NCI-H226 (cell line): Measurements from ENCODE around the gene COL16A1.
"Not testable (repeated sequence)": the region's sequence is repeated elsewhere in the genome, so short reads cannot be mapped to it uniquely, and the experiment has no call there.

Source experiments
- DNase-seq: peaks from one replicate; pipeline ENCODE4 v3.0.0-alpha.2; 2015

COL16A1 gene

DNA sequence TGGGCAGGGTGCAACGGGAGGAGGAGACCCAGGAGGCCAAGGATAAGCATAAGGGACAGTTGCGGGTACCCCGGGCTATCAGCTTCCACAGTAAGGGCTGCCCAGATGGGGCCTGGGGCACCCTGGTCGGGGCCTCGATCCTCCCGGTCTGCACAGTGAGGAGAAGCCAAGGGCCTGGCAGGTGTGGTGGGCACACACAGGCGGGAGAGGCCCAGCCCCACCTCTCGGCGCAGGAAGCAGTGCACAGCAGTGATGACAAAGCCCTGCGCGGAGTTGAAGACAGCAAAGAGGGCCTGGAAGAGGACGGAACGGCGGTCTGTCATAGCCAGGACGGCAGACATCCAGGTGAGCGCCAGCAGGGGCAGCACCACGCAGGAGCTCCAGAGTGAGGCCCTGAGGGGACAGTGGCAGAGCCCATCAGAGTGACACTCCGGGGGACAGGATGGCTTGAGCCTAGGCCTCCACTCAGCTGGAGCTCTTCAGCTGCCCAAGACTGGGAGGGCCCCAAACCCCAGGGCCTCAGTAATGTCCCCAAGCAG lies 29.0 kb upstream of the COL16A1 start:
- no peak for DNase-seq

DNA sequence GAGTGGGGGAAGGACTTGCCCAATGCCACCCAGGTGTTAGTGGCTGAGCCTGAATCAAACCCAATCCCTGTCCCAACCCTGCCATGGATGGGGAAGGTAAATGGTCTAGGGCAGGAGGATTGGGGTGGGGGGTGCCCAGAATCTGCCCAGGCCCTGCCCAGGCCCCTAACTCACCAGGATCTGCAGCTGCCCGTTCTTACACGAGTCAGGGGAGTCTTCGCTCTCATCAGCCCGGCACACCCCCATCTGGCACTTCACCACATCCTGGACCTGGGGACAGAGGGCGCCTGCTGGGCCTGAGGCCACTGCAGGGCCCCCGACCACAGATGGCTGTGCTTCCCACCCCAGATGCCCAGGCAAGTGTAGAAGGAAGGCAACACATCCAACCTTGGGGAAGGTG lies 28.5 kb upstream of the COL16A1 start:
- DNase-seq: no peak

DNA sequence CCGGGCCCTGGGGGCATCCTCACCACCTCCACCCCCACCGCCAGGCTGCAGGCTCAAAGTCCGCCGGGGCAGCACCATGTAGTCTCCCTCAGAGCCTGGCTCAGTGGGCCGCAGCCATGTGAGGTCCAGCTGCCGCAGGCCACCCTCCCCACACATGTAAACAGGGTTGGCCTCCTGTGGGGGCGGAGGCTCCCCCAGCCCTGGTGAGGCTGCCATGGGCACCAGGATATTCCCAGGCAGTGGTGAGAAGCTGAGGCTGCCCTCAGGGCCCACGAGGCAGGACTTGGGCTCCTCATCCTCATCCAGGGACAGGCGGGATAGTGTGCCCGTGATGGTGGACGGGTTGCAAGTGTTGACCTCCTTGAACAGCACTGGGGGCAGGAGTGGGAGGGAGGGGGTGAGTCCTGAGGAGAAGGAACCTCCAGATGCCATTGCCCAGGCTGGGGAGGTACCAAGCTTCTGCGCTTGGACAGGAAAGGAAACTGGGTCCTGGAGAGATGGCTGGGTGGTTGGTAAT lies 27.3 kb upstream of the COL16A1 start:
- DNase-seq: no peak

DNA sequence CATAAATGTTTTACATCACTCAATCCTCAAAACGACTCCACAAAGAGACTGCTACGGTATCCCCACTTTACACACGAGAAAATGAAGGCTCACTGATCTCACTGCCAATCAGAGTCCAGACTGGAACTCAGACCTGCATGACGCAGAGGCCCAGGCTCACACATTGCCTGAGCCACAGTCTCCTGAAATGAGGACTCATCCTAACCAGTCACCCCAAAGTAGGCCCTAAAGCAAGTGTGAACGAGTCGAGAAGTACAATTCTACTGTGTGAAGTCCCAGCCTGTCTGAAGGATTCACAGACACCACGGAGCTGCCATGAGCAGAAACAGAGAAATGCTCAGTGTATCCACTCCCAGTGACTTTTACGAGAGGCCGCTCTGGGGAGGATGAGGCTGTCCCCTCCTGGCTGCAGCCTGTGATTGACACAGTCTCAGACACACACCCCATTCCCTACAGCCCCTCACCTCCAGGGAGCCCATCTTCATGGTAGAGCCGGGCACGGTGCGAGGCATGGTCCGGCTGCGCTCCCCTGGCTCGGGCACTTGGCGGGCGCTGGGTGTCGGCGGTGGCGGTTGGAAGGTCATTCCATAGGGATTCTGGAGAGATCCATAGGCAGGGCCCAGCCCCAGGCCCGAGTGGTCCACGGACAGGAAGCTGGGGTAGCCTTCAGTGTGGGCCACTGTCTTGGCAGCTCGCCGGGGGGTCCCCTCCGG lies 26.7 kb upstream of the COL16A1 start:
- DNase-seq: no peak

DNA sequence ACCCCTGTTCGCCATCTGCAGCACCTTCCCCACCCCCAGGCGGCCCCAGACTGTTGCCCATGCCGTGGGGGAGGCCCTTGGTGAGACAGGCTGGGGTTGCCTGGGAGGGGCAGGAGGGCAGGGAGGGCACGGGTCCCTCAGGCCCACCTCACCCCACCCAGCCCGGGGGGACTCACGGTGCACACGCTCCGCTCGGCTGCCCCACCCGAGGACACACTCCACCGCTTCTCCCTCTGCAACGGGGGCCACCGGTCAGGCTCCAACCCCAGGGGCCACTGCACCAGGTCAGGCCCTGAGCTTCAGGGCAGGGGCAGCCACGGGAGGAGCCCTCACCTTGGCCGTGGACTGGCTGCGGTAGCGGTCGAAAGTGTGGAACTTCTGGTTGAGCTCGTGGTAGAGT lies 24.0 kb upstream of the COL16A1 start:
- DNase-seq: no peak

DNA sequence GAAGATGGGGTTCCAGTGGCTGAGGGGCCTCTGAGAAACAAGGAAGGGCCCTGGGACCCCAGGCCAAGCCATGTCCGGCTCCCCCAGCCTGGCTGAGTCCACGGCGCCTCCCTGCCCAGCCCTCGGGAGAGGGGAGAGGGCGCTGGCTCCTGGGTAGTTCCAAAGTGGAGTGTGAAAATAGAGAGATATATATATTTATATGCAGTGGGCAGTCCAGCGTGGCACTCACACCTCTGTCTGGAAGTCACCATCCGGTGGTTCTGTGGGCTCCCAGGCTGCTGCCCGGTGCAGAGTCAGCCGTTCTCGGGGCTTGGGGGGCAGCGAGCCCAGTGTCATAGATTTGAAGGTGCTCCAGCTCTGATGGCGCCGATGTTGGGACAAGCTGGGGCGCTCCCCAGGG lies 23.4 kb upstream of the COL16A1 start:
- no peak for DNase-seq

DNA sequence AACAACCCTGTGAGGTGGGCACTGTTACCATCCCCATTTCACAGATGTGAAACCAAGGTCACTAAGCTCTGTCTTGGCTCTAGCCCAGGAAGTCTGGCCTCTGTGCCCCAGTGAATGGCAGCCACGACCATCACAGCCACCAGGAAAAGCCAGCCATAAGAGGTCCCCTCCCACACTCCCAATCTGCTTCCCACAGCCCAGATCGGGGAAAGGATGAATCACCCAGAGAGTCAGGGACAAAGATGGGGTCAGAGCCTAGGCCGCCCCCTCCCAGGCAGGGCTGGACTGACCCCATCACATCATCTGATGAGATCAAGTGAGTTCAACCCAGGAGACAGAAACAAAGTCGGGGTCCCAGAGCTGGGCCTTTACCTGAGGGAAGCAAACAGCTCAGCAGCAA lies 22.9 kb upstream of the COL16A1 start:
- no peak for DNase-seq

DNA sequence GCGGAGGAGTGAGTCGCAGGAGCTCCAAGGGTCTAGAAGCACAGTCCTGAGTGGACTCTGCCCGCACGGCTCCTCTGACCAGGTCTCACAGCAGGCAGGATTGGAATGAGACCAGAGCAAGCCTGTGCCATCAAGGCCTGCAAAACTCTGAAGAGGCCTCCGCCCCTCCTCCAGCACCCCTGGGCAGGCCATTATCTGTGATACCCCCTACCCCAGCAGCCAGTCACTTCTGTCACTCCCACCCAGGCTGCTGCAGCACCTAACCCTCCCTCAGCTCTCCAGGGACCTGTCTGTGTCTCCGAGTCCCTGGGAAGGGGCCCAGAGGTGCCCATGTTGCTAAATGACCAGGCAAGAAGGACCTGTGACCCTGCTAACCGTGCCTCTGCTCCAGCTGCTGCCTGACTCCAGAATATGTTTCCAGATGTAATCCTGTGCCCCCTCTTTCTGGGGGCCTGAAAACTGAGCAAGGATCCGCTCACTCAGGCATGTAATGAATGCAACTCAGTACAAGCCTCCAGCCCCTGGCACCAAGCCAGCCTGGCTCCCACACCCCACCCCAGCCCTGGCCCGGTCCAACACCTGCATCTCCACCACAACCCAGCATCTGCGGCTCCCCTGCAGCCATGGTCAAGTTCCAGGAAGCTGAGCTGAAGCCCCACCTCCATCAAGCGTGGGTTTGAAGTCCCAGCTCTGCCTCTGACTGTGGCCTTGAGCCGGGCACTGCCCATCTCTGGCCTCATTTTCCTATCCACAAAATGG lies 22.1 kb upstream of the COL16A1 start:
- peak; percentile 50 for DNase-seq

DNA sequence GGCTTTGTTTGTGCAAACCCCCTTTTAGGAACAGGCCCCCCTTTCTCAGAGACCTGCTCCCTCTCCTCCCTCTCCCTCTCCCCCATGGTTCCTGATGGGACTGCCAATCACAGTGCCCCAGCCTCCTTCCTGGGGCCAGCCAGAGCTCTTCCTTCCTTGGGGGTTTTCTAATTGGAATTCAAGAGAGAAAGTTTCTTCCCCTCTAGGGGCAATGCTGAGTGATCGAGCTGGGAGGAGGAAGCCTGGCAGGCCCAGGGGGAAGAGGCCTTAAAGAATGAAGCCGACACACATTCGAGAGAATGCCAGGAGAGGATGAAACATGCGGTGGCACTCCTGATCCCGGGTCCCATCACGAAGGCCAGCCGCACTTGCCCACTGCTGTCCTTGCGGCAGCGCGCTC lies 21.3 kb upstream of the COL16A1 start:
- no peak for DNase-seq

DNA sequence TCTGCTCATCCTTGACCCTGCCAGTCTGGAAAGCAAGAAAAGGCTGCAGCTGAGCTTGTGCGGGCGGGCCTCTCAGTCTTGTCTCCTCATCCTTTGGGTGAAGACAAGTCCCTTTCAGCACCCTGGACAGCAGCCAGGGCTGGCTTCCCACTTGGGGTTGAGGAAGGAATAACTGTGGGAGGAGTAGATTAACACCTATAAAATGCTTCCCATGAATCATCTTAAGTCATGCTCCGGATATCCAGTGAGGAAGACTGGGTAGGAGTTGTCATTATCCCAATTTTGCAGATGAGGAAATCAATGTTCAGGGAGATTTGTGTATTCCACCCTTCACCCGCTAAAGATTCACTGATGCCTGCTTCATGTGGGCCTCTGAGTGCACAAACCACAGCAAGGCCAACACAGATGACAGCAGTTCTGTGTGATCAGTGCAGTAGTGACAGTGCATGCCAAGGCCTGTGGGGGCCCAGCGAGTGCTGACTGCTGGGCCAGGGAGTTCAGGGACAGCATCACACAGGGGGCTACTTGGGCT lies 20.1 kb upstream of the COL16A1 start:
- DNase-seq: peak; percentile 80

DNA sequence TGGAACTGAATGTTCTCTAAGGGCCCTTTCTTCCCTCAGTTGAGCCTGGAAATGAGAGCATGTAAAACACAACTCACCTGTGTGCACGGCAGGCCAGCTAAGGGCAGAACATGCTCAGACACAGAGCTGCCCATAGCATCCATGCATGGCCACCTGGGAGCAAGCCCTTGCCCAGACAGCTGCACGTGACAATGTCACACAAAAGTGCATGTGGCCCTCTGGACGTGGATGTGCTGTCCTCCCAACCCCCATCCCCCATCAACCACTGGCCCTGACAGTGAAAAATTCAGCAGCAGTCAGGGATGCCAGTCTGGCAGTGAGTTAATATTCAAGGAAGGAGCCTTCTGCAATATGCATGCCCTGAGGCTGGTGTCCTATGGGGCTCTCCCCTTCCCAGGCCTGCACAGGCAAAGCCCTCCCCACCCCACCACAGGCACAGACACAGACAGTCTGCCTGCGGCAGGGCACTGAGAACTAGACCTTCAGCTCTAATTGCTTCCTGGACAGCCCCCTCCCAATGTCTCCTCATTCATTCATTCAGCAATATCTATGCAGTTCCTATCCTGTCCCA lies 14.6 kb upstream of the COL16A1 start:
- DNase-seq: no peak

DNA sequence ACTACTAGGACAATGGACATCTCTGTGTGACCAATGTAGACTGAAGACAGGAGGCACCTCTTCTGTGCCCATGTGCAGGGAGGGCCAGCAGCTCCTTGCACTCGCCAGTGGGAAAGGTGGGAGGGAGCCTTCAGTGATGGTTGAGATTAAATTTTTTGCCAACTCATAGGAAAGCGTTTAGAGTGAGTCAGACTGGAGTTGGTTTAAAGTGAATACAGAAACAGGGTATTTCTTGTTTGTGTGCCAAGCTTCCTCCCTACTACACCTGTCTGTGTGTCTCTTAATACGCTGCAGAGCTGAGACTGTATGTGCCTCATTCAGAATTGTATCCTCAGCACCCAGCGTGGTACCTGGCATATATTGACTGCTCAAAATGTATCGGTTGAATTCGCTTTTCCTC lies 13.5 kb upstream of the COL16A1 start:
- DNase-seq: peak; percentile 86

DNA sequence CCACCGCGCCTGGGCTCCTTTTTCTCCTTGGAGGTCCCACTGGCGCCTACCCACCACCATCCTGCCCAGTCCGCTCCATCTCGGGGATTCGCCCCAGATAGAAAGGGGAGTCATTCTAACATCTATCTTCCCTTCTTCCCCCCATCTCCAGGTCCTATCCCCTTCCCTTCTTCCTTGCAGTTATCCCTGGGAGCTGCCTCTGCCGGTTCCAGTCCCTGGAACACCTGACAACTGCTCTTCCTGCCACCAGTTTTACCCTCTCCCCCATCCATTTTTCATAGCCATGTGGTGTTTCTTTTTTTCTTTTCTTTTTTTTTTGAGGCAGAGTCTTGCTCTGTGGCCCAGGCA lies 12.0 kb upstream of the COL16A1 start:
- no peak for DNase-seq

DNA sequence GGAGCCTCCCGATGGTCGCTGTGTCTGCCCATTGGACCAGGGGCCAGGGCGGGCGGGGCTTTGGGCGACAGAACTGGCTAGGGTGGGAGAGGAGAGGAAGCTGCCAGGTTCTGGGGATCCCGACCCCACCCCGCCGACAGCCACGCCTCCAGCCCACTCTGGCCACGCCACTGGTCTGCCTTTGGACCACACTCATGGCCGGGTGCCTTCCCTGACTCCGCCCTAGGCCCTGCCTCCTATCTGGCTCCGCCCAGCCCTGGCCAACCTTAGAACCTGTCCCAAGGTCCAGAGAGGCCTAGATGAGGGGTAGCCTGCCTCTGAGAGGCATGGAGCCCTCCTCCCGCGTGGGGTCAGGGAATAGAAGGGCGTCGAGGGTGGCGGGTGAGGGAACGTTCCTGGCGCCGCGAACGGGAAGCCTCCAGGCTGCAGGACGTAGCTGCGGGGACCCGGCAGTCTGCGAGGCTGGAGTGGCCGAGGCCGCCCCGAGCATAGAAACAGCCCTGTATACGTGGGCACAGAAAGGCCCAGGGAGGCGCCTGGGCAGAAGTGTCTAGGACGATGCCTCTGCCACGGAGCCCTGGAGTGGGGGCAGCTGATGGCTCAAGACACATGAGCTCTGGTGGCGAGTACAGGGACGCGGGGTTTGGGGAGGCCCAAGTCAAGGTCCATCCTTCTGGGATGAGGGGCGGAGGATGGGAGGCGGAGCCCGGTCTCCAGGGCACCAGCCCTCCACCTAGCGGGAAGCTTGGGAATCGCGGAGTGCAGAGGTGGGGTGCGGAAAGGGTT lies 11.5 kb upstream of the COL16A1 start:
- peak; percentile 77 for DNase-seq

DNA sequence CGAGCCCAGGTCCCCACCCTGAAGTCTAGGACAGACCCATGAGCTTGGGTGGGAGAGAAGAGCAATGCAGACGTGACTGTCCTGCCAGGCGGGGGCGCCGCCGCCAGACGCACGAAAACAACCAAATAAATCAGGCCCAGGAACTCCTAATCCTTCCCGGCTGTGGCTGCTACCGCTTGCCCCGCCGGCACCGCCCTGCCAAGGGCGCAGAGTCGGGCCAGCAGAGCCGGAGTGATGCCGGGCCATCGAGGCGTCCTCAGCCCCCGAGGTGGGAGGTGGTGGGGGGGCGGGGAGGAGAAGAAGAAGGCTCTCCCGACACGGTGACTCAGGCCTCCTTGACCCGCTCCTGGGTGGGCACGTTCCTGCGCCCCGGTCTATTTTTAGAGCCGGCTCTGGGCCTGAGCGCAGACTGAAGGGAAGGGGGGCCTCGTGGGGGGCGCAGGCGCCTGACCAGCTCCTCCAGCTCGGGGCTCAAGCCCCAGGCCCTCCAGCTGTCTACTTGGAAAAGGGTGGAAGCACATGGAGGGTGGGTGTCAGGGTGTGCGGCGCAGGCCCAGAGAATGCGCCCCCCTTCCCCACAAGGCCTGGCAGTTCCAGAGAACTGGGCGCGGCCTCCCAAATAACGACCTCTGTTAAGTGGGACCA lies 10.7 kb upstream of the COL16A1 start:
- DNase-seq: peak; percentile 73

DNA sequence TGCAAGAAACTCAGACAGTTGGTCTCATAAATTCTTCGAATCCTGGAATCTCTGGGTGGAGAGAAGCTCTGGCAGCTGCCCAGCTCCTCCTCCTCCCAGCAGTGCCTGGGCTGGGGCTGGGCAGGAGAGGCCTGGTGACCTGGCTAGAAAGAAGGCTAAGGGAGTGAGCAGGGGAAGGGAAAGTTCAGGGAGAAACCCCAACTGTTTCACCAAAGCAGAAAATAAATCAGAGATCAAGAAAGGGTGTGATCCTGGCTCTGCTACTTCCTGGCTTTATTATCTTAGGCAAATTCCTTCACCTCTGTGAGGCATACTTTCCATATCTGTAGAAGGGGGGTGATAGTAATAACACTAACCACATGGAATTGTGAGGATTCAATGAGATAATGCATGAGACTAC lies 8.8 kb upstream of the COL16A1 start:
- DNase-seq: peak; percentile 98

DNA sequence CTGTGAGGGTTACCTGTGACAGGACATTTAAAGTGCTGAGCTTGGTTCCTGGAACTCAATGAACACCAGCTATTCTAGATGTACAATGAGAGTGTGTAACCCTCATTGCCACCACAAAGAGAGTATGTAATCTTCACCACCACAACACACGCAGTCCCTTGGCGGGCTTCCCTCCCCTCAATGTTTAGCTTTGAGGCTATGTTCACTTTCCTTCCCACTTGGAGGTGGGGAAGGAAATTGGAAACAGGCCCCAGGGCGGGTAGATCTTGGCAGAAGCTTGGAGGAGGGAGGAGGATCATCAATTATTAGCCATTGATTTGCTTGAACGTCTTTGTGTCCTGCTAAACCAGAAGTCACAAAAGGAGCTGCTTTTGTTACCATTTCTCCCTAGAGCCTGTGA lies 8.3 kb upstream of the COL16A1 start:
- DNase-seq: no peak

DNA sequence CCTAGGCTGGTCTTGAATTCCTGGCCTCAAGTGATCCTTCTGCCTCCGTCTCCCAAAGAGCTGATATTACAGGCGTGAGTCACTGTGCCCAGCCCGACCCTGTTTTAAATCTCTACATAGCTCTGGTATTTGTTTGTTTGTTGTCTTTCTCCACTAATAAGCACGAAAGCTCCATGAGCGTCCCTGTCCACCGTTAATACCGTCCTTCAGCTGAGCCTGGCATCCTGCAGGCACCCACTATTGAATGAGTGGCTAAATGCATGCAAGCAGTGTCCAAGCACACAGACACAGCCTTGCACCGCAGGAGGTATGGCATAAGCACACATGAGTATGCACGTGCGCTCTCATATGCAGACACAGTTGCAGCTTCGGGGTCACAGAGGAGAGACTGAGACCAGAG lies 4.5 kb upstream of the COL16A1 start:
- no peak for DNase-seq

DNA sequence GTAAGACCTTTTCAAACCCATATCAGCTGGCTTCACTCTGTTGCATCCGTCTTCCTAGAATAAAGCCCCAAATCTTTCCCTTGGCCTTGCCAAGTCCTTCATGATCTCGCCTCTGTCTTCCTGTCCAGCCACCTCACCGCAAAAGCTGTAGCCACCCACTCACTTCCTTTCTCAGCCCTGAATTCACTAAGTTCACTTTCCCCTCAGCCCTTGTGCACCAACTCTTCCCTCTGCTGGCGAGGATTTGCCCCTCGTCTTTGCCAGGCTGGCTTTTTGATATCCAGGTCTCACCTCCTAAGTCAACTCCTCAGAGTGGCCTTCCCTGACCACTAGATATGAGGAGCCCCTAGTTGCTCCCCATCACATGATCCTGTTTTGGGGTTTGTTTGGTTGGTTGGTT lies 3.9 kb upstream of the COL16A1 start:
- DNase-seq: peak; percentile 61

DNA sequence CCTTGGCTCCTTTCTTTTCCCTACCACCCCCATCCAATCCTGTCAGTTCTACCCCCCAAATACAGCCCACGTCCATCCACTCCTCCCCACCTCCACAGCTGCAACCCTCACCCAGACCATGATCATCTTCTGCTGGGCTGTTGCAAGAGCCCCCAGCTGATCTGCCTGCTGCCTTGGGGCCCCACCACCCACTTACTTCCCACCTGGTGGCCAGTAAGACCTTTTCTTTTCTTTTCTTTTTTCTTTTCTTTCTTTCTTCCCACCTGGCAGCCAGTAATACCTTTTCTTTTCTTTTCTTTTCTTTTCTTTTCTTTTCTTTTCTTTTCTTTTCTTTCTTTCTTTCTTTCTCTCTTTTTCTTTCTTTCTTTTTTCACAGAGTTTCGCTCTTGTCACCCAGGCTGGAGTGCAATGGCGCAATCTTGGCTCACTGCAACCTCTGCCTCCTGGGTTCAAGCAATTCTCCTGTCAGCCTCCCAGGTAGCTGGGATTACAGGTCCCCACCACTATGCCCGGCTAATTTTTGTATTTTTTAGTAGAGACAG lies 3.3 kb upstream of the COL16A1 start:
- not testable (repeated sequence) for DNase-seq

DNA sequence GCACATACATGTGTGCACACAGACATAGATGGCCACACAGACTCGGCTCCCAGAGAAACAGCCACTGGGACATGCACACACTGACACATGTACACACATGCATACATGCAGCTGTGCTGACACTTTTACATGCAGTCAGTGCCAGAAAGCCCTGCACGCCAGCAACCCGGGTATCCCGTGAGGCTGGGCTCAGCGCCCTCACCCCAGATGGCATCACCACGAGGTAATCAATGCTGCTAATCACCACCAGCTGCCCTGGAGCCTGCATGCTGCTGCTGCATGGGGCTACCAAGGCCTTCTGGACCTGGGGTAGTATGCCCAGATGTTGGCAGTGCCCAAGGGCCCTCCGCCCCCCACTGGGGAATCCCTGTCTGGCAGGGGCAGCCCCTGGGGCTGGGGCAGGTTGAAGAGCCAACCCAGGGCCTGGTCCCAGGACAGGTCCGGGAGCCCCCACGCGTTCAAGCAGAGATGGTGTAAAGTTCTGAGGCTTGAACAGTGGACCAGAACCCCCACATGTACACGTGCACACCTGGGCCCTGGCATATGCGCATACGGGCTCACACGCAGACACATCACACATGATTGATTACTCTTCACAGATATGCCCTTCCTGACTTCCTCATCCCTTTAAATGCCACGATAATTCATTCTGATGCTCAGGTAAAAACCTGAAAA lies 2.7 kb upstream of the COL16A1 start:
- no peak for DNase-seq
